Activated naive CD4-positive, alpha-beta T cell treated with anti-CD3 and anti-CD28 coated beads for 36 hours (primary cell): ENCODE data around the gene CEMIP2. TPM values are rescaled to one million over a fixed set of nuclear protein-coding genes. Genes with fewer than 3 reads are reported as not detected.

ENCODE experiments used
- CTCF ChIA-PET: fragments of 350-600 bp; sonication (Branson Sonifier 250); formaldehyde crosslinking; loops from one replicate; lab custom pipeline; 2021; ENCODE audit warnings: antibody characterized with exemption; lab: Charles Lee
- DNase-seq: peaks from one replicate; pipeline ENCODE4 v3.0.0-alpha.2; 2020
- H3K27ac Mint-ChIP-seq: one replicate; pipeline ENCODE4 v1.8.0; 2021; ENCODE audit warnings: mild to moderate bottlenecking, mixed read lengths
- H3K27me3 Mint-ChIP-seq: one replicate; pipeline ENCODE4 v1.8.0; 2021; ENCODE audit warnings: low read depth, mixed read lengths
- H3K36me3 Mint-ChIP-seq: one replicate; pipeline ENCODE4 v1.8.0; 2021; ENCODE audit warnings: low read depth, mixed read lengths
- H3K4me1 Mint-ChIP-seq: one replicate; pipeline ENCODE4 v1.8.0; 2021; ENCODE audit warnings: low read depth, mixed read lengths
- H3K4me3 Mint-ChIP-seq: one replicate; pipeline ENCODE4 v1.8.0; 2021; ENCODE audit warnings: mild to moderate bottlenecking, moderate library complexity, mixed read lengths
- H3K9me3 Mint-ChIP-seq: one replicate; pipeline ENCODE4 v1.8.0; 2021; ENCODE audit warnings: mixed read lengths
- intact Hi-C: fragments of 100-400 bp; cut with micrococcal nuclease; formaldehyde crosslinking; loops from one replicate; pipeline ENCODE4 v1.15.1; 2023
- total RNA-seq, 2 experiments: library from RNA; stranded (reverse); gene quantifications; one replicate each; pipeline ENCODE4 v1.2.3, GENCODE V29; 2021

The CEMIP2 gene
- total RNA-seq, 2 experiments from 2014 or later: 36.4 to 39.7 TPM

DNA sequence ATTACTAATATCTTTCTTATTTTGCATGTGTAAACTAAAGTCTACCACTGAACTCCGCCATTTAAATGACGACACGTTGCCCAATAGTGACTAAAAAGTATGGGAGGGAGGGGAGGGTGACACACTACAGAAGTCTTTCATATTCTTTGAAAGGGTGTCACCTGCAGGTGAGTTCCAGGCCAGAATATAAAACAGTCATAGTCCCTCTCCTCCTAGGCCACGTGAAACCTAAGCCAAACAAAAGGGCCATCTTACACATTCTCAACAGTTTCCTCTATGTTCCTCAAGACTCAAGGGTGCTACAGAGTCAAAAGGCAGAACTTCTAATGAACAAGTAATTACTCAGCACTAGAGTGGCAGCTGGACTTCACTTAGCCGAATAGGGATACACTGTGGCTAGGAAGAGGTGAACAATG is 6.4 kb downstream of the CEMIP2 start:
- no peaks in the 10 kb centered on the region for H3K36me3 Mint-ChIP-seq
- no peaks in the 10 kb centered on the region for H3K27me3 Mint-ChIP-seq
- H3K4me3 Mint-ChIP-seq: no peak overlapping the region
- intact Hi-C loops: loop anchor here (1.0 to 10.0 kb wide), 5 partner anchors 27 to 1393 kb away; partner anchors contain the start of genes ANXA1 and ZFAND5
- CTCF ChIA-PET: interaction anchor here (1.2 to 2.4 kb wide), 2 partner anchors 10 to 157 kb away, joined by 3 to 9 read pairs; no protein-coding TSS in a partner anchor
- peaks cover 83% of the 10 kb centered on the region for H3K4me1 Mint-ChIP-seq
- DNase-seq: peak; percentile 37
- H3K27ac Mint-ChIP-seq: peak overlapping the region; percentile 61
- no peaks in the 10 kb centered on the region for H3K9me3 Mint-ChIP-seq

DNA sequence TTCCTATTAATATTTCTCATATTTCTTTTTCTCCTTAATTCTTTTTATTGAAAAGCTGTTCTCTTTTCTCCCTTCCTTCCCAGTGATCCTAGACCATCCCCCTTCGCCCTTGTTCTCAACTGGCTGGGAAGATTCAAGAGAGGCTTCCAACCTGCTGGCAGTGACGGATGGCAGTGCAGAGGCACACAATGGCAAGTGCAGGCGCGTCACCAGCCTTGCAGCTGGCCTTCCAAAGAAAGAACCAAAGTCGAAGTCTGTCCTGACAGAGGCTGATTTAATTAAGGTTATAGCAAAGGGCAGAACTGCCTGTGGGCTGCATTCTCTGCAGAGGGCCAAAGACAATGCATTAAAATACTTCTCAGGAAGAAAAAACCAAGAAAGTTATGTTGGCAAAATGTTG is 7.4 kb downstream of the CEMIP2 start:
- Mint-ChIP-seq H3K36me3 (no peaks in the 10 kb centered on the region), H3K27ac (peak overlapping the region; percentile 30), H3K4me3 (no peak overlapping the region), H3K4me1 (peaks cover 85% of the 10 kb centered on the region), H3K27me3 (no peaks in the 10 kb centered on the region), H3K9me3 (no peaks in the 10 kb centered on the region)
- intact Hi-C loops: loop anchor here (10.0 kb wide), 3 partner anchors 604 to 1394 kb away; partner anchors contain the start of genes ANXA1 and ZFAND5
- no peak for DNase-seq
- CTCF ChIA-PET: interaction anchor here (0.5 to 2.4 kb wide), 3 partner anchors 9 to 1410 kb away, joined by 3 to 9 read pairs (median 3); no protein-coding TSS in a partner anchor

GRCh38 chr9:71758785-71759184 is 9.5 kb downstream of the CEMIP2 start:
- no peak for DNase-seq
- peaks cover 78% of the 10 kb centered on the region for H3K4me1 Mint-ChIP-seq
- H3K4me3 Mint-ChIP-seq: no peak overlapping the region
- CTCF ChIA-PET: no interaction called here
- H3K27me3 Mint-ChIP-seq: no peaks in the 10 kb centered on the region
- no peaks in the 10 kb centered on the region for H3K36me3 Mint-ChIP-seq
- intact Hi-C loops: loop anchor here (1.0 kb wide), 1 partner anchor 8 kb away; no protein-coding TSS in a partner anchor
- H3K27ac Mint-ChIP-seq: no peak overlapping the region
- no peaks in the 10 kb centered on the region for H3K9me3 Mint-ChIP-seq

DNA sequence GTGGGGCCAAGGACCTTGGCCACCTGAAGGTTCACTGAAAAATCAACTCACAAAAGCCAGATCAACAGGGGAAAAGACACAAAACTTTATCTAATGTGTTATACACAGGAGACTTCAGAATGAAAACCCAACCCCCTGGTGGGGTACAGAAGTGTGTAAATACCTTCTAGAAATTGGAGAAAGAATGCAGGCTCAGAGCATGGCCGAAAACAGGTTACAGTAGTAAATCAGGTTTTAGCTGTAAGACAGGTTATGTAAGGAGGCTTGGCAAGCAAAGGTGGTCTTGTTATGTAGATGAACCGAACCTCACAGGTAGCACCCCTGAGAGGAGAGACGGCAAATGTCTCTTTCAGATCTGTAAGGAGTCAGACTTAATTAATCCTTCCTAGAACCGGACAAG is 10.0 kb downstream of the CEMIP2 start:
- H3K36me3 Mint-ChIP-seq: no peaks in the 10 kb centered on the region
- no peak overlapping the region for H3K27ac Mint-ChIP-seq
- CTCF ChIA-PET: no interaction called here
- H3K4me3 Mint-ChIP-seq: no peak overlapping the region
- no peaks in the 10 kb centered on the region for H3K9me3 Mint-ChIP-seq
- intact Hi-C loops: loop anchor here (1.0 kb wide), 1 partner anchor 8 kb away; no protein-coding TSS in a partner anchor
- DNase-seq: no peak
- no peaks in the 10 kb centered on the region for H3K27me3 Mint-ChIP-seq
- H3K4me1 Mint-ChIP-seq: peaks cover 74% of the 10 kb centered on the region

GRCh38 chr9:71756753-71757152 is 11.6 kb downstream of the CEMIP2 start:
- intact Hi-C loops: no loop called here
- no peak overlapping the region for H3K4me3 Mint-ChIP-seq
- H3K27ac Mint-ChIP-seq: no peak overlapping the region
- DNase-seq: no peak
- H3K4me1 Mint-ChIP-seq: peaks cover 74% of the 10 kb centered on the region
- H3K36me3 Mint-ChIP-seq: no peaks in the 10 kb centered on the region
- no peaks in the 10 kb centered on the region for H3K9me3 Mint-ChIP-seq
- H3K27me3 Mint-ChIP-seq: no peaks in the 10 kb centered on the region
- CTCF ChIA-PET: no interaction called here

- Mint-ChIP-seq H3K4me1 (peaks cover 65% of the 10 kb centered on the region), H3K27ac (no peak overlapping the region), H3K27me3 (no peaks in the 10 kb centered on the region), H3K4me3 (no peak overlapping the region), H3K9me3 (no peaks in the 10 kb centered on the region), H3K36me3 (no peaks in the 10 kb centered on the region)
- CTCF ChIA-PET: interaction anchor here (1.6 kb wide), 1 partner anchor 51 kb away, joined by 5 read pairs; no protein-coding TSS in a partner anchor
- intact Hi-C loops: no loop called here
- no peak for DNase-seq
Observed at GRCh38 chr9:71755869-71756268, 12.4 kb downstream of the CEMIP2 start.

DNA sequence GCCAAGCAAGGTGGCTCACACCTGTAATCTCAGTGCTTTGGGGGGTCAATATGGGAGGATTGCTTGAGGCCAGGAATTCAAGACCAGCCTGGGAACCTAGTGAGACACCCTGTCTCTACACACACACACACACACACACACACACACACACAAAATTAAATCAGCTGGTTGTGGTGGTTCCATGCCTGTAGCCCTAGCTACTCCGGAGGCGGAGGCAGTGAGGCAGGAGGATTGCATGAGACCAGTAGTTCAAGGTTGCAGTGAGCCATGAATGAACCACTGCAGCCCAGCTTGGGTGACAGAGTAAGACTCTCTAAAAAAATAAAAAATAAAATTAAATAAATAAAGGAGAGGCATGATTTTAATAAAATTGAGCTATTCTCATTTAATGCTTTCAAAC is 13.1 kb downstream of the CEMIP2 start:
- intact Hi-C loops: no loop called here
- Mint-ChIP-seq H3K36me3 (no peaks in the 10 kb centered on the region), H3K27ac (no peak overlapping the region), H3K9me3 (no peaks in the 10 kb centered on the region), H3K4me1 (peaks cover 60% of the 10 kb centered on the region), H3K27me3 (no peaks in the 10 kb centered on the region), H3K4me3 (no peak overlapping the region)
- DNase-seq: no peak
- CTCF ChIA-PET: interaction anchor here (0.8 to 1.6 kb wide), 3 partner anchors 12 to 52 kb away, joined by 3 to 5 read pairs (median 3); no protein-coding TSS in a partner anchor

DNA sequence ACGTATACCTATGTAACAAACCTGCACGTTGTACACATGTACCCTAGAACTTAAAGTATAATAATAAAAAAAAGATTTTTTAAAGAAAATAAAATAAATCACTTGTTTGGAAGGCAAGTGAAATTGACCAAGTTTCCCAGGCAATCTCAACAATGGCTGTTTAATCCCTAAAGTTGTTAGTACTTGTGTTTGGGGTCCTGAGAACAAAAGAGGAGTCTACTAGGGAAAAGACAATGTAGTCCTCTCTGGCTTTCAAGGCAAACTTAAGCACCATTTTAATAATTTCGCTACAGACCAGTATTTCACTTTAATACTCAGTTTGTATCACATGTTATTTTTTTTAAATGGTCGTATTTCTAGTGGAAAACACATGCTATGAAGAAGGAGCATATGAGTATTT is 14.2 kb downstream of the CEMIP2 start:
- H3K27me3 Mint-ChIP-seq: no peaks in the 10 kb centered on the region
- no peak for DNase-seq
- H3K4me3 Mint-ChIP-seq: no peak overlapping the region
- intact Hi-C loops: no loop called here
- H3K36me3 Mint-ChIP-seq: peaks cover 8% of the 10 kb centered on the region
- CTCF ChIA-PET: interaction anchor here (1.1 kb wide), 1 partner anchor 13 kb away, joined by 3 read pairs; no protein-coding TSS in a partner anchor
- no peaks in the 10 kb centered on the region for H3K9me3 Mint-ChIP-seq
- peaks cover 59% of the 10 kb centered on the region for H3K4me1 Mint-ChIP-seq
- no peak overlapping the region for H3K27ac Mint-ChIP-seq

DNA sequence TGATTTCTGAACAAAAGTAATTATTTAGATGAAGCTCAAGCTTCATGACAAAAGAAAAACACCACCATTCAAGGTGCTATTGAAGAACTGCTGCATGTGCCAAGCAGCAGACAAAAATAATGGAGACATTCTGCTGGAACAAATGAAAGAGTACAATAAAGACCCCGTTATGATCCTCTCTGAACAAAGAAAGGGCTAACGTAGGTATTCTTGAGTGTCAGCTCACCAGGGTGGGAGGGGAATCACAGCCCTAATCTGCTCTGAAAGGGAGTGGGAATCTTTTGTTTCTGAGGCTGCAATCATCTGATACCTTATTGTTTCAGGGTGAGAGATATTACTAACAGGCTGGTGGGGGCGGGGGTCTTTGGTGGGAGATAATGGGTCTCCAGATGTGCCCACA is 15.4 kb downstream of the CEMIP2 start:
- no peak for DNase-seq
- CTCF ChIA-PET: interaction anchor here (0.8 kb wide), 1 partner anchor 40 kb away, joined by 3 read pairs; no protein-coding TSS in a partner anchor
- no peak overlapping the region for H3K27ac Mint-ChIP-seq
- H3K4me3 Mint-ChIP-seq: no peak overlapping the region
- H3K4me1 Mint-ChIP-seq: peaks cover 56% of the 10 kb centered on the region
- H3K27me3 Mint-ChIP-seq: no peaks in the 10 kb centered on the region
- peaks cover 15% of the 10 kb centered on the region for H3K36me3 Mint-ChIP-seq
- intact Hi-C loops: loop anchor here (2.0 kb wide), 1 partner anchor 32 kb away; no protein-coding TSS in a partner anchor
- H3K9me3 Mint-ChIP-seq: no peaks in the 10 kb centered on the region

DNA sequence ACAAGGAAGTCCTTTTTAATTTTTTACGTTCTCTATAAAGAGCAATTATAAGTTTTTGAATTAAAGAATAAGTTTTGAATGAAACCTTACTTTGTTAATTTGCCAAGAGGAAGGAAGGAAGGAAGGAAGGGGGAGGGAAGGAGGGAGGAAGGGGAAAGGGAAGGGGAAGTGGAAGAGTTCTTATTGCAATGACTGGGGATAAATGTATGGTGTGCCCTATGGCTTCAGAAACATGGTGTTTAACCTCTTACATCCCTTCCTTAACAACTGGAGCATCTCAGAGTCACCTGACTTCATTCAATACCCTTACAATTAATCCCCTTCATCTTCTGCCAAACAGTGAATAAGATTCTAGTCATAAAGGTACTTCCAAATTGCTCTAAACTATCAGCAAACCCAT is 16.0 kb downstream of the CEMIP2 start:
- Mint-ChIP-seq H3K27ac (no peak overlapping the region), H3K36me3 (peaks cover 19% of the 10 kb centered on the region), H3K4me3 (no peak overlapping the region), H3K4me1 (peaks cover 53% of the 10 kb centered on the region), H3K9me3 (no peaks in the 10 kb centered on the region), H3K27me3 (no peaks in the 10 kb centered on the region)
- intact Hi-C loops: loop anchor here (2.0 kb wide), 1 partner anchor 32 kb away; no protein-coding TSS in a partner anchor
- no peak for DNase-seq
- CTCF ChIA-PET: interaction anchor here (1.6 kb wide), 1 partner anchor 8 kb away, joined by 9 read pairs; no protein-coding TSS in a partner anchor

GRCh38 chr9:71748280-71748743 is 20.0 kb downstream of the CEMIP2 start:
- intact Hi-C loops: no loop called here
- Mint-ChIP-seq H3K27me3 (no peaks in the 10 kb centered on the region), H3K36me3 (peaks cover 39% of the 10 kb centered on the region), H3K4me1 (peaks cover 37% of the 10 kb centered on the region), H3K9me3 (no peaks in the 10 kb centered on the region), H3K27ac (no peak overlapping the region), H3K4me3 (no peak overlapping the region)
- CTCF ChIA-PET: interaction anchor here (1.2 kb wide), 1 partner anchor 376 kb away, joined by 3 read pairs; no protein-coding TSS in a partner anchor
- no peak for DNase-seq

DNA sequence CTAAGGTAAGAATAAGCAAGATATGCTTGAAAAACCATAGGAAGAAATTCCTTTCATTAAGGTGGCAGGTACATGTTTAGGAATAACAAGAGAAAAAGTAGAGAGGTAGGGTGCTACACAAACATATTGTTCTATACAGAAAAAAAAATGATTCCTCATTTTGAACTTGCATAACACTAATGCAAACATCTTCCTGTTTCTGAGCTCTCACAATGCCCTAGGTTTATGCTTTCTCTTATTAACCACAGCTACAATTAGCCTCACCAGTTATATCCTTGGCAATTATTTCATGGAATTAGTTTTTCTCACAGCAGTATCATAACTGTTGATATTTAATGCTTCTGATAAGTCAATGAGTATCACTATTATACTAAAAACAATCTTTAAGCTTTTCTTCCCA is 20.7 kb downstream of the CEMIP2 start:
- Mint-ChIP-seq H3K4me3 (no peak overlapping the region), H3K4me1 (peaks cover 29% of the 10 kb centered on the region), H3K36me3 (peaks cover 42% of the 10 kb centered on the region), H3K9me3 (no peaks in the 10 kb centered on the region), H3K27ac (no peak overlapping the region), H3K27me3 (no peaks in the 10 kb centered on the region)
- CTCF ChIA-PET: interaction anchor here (1.2 kb wide), 2 partner anchors 143 to 377 kb away, joined by 3 to 4 read pairs; no protein-coding TSS in a partner anchor
- DNase-seq: no peak
- intact Hi-C loops: no loop called here

- H3K27me3 Mint-ChIP-seq: no peaks in the 10 kb centered on the region
- no peak overlapping the region for H3K27ac Mint-ChIP-seq
- no peak overlapping the region for H3K4me3 Mint-ChIP-seq
- peaks cover 25% of the 10 kb centered on the region for H3K4me1 Mint-ChIP-seq
- no peak for DNase-seq
- intact Hi-C loops: no loop called here
- CTCF ChIA-PET: interaction anchor here (0.6 to 1.2 kb wide), 5 partner anchors 9 to 1668 kb away, joined by 3 to 4 read pairs (median 4); no protein-coding TSS in a partner anchor
- no peaks in the 10 kb centered on the region for H3K9me3 Mint-ChIP-seq
- peaks cover 43% of the 10 kb centered on the region for H3K36me3 Mint-ChIP-seq
Observed at GRCh38 chr9:71746758-71747125, 21.6 kb downstream of the CEMIP2 start.
